ENCODE results near the gene TTC8.

DNA sequence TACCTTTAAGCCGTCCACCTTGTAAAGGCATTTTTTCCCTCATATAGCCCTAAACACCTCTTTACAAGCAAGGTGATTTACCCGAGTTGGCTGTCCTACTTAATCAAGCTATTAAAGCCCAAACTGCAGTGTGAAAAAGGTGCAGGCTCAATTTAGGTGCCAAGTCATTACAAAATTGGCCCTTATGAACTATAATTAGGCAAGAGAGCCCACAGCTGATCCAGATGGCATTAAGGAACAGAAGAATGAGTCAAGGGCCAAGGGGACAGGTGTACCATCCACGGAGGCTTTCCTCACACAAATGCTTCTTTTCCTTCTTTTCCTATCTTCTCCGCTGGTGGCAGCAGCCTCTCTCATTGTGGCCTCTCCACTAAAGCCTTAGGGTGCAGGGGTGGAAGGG is 90.5 kb downstream of the TTC8 start:
- TF ChIP-seq, protein P1, sequence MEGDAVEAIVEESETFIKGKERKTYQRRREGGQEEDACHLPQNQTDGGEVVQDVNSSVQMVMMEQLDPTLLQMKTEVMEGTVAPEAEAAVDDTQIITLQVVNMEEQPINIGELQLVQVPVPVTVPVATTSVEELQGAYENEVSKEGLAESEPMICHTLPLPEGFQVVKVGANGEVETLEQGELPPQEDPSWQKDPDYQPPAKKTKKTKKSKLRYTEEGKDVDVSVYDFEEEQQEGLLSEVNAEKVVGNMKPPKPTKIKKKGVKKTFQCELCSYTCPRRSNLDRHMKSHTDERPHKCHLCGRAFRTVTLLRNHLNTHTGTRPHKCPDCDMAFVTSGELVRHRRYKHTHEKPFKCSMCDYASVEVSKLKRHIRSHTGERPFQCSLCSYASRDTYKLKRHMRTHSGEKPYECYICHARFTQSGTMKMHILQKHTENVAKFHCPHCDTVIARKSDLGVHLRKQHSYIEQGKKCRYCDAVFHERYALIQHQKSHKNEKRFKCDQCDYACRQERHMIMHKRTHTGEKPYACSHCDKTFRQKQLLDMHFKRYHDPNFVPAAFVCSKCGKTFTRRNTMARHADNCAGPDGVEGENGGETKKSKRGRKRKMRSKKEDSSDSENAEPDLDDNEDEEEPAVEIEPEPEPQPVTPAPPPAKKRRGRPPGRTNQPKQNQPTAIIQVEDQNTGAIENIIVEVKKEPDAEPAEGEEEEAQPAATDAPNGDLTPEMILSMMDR (IDR thresholded peaks at IDR 0.05): no peak
- TF ChIP-seq POLR2AphosphoS5 (IDR thresholded peaks at IDR 0.05; ENCODE audit: low read depth, low read length) (no peak), SIN3A (IDR thresholded peaks at IDR 0.05; ENCODE audit: borderline replicate concordance, insufficient read depth, low read depth, low read length) (no peak)
- TF ChIP-seq, protein P2, sequence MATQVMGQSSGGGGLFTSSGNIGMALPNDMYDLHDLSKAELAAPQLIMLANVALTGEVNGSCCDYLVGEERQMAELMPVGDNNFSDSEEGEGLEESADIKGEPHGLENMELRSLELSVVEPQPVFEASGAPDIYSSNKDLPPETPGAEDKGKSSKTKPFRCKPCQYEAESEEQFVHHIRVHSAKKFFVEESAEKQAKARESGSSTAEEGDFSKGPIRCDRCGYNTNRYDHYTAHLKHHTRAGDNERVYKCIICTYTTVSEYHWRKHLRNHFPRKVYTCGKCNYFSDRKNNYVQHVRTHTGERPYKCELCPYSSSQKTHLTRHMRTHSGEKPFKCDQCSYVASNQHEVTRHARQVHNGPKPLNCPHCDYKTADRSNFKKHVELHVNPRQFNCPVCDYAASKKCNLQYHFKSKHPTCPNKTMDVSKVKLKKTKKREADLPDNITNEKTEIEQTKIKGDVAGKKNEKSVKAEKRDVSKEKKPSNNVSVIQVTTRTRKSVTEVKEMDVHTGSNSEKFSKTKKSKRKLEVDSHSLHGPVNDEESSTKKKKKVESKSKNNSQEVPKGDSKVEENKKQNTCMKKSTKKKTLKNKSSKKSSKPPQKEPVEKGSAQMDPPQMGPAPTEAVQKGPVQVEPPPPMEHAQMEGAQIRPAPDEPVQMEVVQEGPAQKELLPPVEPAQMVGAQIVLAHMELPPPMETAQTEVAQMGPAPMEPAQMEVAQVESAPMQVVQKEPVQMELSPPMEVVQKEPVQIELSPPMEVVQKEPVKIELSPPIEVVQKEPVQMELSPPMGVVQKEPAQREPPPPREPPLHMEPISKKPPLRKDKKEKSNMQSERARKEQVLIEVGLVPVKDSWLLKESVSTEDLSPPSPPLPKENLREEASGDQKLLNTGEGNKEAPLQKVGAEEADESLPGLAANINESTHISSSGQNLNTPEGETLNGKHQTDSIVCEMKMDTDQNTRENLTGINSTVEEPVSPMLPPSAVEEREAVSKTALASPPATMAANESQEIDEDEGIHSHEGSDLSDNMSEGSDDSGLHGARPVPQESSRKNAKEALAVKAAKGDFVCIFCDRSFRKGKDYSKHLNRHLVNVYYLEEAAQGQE (IDR thresholded peaks at IDR 0.05; ENCODE audit: insufficient read depth in 1 of 2, low read depth in 2 of 2, low read length in 1 of 2): no peak
